Femur (tissue), 1 donor: ENCODE measurements around the gene BCAS3.
A peak's percentile ranks its signal among the peaks of the same experiment; 100 is the strongest.
"Not testable (repeated sequence)": the region's sequence is repeated elsewhere in the genome, so short reads cannot be mapped to it uniquely, and the experiment has no call there.

ENCODE experiments used
- DNase-seq: peaks from one replicate; pipeline ENCODE4 v3.0.0-alpha.2; 2017

The BCAS3 gene

GRCh38 chr17:61416540-61417363, 739.1 kb downstream of the BCAS3 start:
- DNase-seq: peak; percentile 94

GRCh38 chr17:61418449-61418848, 740.8 kb downstream of the BCAS3 start:
- no peak for DNase-seq

GRCh38 chr17:61419496-61420046, 741.9 kb downstream of the BCAS3 start:
- DNase-seq: no peak

GRCh38 chr17:61420052-61420451, 742.4 kb downstream of the BCAS3 start:
- no peak for DNase-seq

DNA sequence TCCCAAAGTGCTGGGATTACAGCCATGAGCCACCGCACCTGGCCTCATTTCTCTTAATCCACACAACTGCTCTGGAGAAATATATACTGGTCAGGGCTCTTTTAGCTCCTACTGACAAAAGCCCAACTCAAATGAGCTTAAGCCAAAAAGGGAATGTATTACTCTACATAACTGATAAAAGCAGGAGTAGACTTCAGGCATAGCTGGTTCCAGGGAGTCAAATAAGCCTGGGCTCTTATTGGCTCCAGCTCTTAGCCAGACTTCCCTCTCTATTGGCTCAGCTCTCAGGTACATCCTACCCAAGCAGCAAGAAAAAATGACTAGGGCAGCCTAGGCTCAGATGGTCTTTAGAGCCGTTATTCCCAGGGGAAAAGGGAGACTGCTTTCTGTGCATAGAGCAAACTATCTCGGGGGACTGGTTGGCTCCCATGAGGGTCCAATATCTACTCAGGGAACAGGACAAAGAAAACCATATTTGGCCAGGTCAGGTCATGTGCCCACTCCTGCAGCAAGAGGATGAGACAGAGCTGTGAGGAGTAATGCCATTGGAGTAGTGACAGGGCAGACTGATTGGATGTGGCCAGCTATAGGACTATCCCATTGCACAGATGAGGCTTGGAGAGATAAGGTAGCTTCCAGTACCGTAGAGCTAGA, 743.2 kb downstream of the BCAS3 start:
- no peak for DNase-seq

- no peak for DNase-seq
Observed at GRCh38 chr17:61421460-61421859, 743.8 kb downstream of the BCAS3 start.

DNA sequence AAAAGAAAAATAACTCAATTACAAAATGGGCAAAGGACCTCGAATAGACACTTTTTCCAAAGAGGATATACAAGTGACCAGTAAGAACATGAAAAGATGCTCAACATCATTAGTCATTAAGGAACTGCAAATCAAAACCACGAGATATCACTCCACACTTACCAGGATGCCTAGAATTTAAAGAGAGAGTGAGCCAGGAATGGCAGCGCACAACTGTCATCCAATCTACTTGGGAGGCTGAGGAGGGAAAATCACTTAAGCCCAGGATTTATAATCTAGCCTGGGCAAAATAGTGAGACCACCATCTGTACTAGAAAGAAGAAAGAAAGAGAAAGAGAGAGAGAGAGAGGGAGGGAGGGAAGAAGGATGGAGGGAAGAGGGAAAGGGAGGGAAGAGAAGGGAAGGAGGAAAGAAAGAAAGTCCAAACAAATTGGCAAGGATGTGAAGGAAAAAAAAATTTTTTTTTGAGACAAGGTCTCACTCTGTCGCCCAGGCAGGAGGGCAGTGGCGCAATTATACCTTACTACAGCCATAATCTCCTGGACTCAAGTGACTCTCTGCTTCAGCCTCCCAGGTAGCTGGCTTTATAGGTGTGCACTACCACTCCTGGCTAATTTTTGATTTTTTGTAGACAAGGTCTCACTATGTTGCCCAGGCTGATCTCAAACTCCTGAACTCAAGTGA, 744.6 kb downstream of the BCAS3 start:
- no peak for DNase-seq

DNA sequence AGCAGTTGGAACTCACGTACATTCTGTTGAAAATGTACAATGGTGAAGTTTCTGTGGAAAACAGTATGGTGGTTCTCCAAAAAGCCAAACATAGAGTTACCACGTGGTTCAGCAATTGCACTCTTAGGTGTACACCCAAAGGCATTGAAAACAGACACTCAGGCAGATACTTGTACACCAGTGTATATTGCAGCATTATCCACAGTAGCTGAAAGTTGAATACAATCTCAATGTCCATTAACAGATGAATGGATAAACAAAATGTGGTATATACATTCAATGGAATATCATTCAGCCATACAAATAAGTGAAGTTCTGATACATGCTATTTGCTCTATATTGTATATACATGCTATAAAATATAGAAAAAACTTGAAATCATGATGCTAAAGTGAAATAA, 745.2 kb downstream of the BCAS3 start:
- no peak for DNase-seq

- no peak for DNase-seq
Observed at GRCh38 chr17:61423967-61424649, 746.5 kb downstream of the BCAS3 start.

DNA sequence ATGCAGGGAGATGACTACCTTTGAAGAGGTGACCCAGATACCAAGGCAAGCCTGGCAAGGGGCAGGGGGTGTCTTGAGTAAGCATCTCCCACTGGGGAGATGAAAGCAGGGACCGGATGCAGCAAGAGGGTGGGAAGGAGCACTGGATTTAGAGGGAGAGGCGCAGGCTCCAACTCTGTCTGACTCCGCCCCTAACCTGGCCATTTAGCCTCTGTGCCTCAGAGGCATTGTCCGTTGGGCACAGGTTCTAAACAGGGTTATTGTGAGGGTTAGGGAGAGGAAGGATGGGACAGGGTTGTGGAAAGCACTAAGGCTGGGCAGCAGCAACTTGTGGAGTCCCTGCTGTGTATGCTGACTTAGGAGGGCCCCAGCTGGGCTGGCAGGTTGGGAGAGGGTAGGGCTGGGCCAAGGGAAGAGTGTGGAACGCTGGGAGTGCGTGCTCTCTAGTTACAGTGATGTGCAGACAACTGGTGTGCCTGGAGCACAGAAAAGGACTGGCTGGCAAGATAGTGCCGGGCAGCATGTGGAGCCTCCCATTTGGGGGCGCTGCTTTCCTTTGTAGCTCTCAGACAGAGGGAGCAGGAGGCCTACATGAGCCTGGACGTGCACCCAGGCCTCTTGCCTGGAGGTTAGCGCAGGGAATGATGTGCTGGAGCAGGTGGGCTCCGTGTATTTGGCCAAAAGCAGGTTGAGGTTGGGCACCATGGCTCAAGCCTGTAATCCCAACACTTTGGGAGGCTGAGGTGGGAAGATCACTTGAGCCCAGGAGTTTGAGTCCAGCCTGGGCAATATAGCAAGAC, 748.2 kb downstream of the BCAS3 start:
- no peak for DNase-seq

- no peak for DNase-seq
Observed at GRCh38 chr17:61426482-61427304, 749.0 kb downstream of the BCAS3 start.

- no peak for DNase-seq
Observed at GRCh38 chr17:61427567-61427966, 749.9 kb downstream of the BCAS3 start.

GRCh38 chr17:61429274-61429673, 751.6 kb downstream of the BCAS3 start:
- DNase-seq: no peak

GRCh38 chr17:61429831-61430230, 752.2 kb downstream of the BCAS3 start:
- not testable (repeated sequence) for DNase-seq

GRCh38 chr17:61431594-61432311, 754.1 kb downstream of the BCAS3 start:
- DNase-seq: no peak

- DNase-seq: no peak
Observed at GRCh38 chr17:61436273-61436672, 758.6 kb downstream of the BCAS3 start.

DNA sequence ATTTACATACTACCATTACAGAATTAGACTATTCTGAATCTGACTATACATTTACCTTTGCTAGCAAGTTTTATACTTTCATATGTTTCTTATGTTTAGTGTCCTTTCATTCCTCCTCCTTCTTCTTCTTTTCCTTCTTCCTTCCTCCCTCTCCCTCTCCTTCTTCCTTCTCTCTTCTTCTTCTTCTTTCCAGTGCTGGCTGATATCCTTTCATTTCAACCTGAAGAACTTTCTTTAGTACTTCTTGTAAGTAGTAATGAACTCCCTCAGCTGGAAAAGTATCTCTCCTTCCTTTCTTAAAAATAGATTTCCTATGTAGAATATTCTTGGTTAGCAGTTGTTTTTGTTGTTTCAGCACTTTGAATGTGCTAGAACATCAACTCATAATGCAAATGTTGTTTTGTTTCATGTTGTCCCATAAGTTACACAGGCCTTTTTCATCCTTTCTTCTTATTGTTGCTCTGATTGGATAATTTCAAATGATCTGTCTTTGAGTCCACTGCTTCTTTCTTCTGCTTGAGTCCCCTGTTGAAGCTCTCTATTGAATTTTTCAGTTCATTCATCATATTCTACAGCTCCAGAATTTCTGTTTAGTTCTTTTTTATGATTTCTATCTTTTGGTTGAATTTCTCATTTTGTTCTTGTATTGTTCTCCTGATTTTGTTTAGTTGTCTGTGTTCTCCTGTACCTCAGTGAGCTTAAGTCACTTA, 759.5 kb downstream of the BCAS3 start:
- DNase-seq: no peak

DNA sequence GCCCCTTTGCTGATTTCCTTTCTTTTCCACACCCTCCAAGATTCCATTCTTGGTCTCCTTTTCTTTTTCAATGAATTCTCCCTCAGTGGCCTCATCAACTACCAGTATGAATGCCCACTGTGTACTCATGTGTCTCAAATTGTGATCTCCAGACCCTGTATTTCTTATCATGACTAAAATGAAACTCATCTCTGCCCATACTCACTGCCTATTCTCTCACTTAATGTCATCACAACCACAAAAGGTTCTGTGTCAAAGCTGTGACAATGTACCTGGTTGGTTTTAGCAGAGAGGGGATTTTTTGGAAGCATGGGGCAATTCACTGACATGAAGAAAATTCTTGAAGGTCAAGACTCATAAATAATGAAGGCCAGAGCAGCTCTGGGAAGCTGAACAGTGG, 763.0 kb downstream of the BCAS3 start:
- no peak for DNase-seq

DNA sequence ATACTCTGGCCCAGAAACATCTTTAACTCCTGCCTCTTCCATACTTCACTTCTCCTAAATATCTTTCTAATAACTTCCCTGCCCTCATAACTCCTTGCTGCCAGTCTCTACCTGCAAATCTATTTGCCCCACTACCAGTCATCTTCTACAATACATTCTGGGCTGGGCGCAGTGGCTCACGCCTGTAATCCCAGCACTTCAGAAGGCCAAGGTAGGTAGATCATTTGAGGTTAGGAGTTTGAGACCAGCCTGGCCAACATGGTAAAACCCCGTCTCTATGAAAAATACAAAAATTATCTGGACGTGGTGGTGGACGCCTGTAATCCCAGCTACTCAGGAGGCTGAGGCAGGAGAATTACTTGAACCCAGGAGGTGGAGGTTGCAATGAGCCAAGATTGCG, 763.9 kb downstream of the BCAS3 start:
- DNase-seq: not testable (repeated sequence)
